Activated T-cell treated with anti-CD3 and anti-CD28 coated beads, Interleukin-2, amount 50 U/mL, for 72 hours (primary cell): ENCODE measurements around the gene LRRC18. TPM values are rescaled to one million over a fixed set of nuclear protein-coding genes. Genes with fewer than 3 reads are reported as not detected.

Experiments
- ATAC-seq, 2 donors: fragments of 150-1000 bp; cut with Tn5 transposase; replicated peaks in 1 of 2; 2 replicates each; pipeline ENCODE4 v1.10.0; 2021; ENCODE audit warnings: moderate library complexity in 2 of 2, mild to moderate bottlenecking in 1 of 2
- DNase-seq, 2 donors: peaks; one replicate each; pipeline ENCODE4 v3.0.0; 2021 to 2022; ENCODE audit warnings: mixed read lengths in 1 of 2
- H3K27ac Mint-ChIP-seq: one replicate; pipeline ENCODE4 v1.8.0; 2022; ENCODE audit warnings: mild to moderate bottlenecking, moderate library complexity, mixed read lengths
- H3K27me3 Mint-ChIP-seq: one replicate; pipeline ENCODE4 v1.8.0; 2022; ENCODE audit warnings: low read depth, mixed read lengths
- H3K36me3 Mint-ChIP-seq, 2 donors: one replicate each; pipeline ENCODE4 v1.8.0; 2022; ENCODE audit warnings: mixed read lengths in 2 of 2, mild to moderate bottlenecking in 1 of 2; ENCODE audit not compliant: insufficient read depth in 2 of 2
- H3K4me1 Mint-ChIP-seq: one replicate; pipeline ENCODE4 v1.8.0; 2022; ENCODE audit warnings: low read depth, mixed read lengths
- H3K4me3 Mint-ChIP-seq, 2 donors: one replicate each; pipeline ENCODE4 v1.8.0; 2022; ENCODE audit warnings: mild to moderate bottlenecking in 2 of 2, mixed read lengths in 2 of 2, moderate library complexity in 2 of 2
- H3K9me3 Mint-ChIP-seq, 2 donors: one replicate each; pipeline ENCODE4 v1.8.0; 2022; ENCODE audit warnings: mixed read lengths in 2 of 2
- total RNA-seq, 2 donors: library from RNA; stranded (reverse); gene quantifications; one replicate each; pipeline ENCODE4 v1.2.3, GENCODE V29; 2022

The LRRC18 gene
- total RNA-seq, 2 donors from 2014 or later = not detected

GRCh38 chr10:48878091-48878490 lies 61.5 kb downstream of the LRRC18 start:
- no peaks in the 10 kb centered on the region for H3K27me3 Mint-ChIP-seq
- ATAC-seq (no peak), DNase-seq (no peak)
- no peak overlapping the region for H3K4me3 Mint-ChIP-seq
- H3K27ac Mint-ChIP-seq = no peak overlapping the region
- H3K36me3 Mint-ChIP-seq = no peaks in the 10 kb centered on the region
- H3K4me1 Mint-ChIP-seq = no peaks in the 10 kb centered on the region
- H3K9me3 Mint-ChIP-seq = no peaks in the 10 kb centered on the region

GRCh38 chr10:48872234-48872633 lies 67.4 kb downstream of the LRRC18 start:
- Mint-ChIP-seq H3K9me3 (no peaks in the 10 kb centered on the region), H3K4me1 (no peaks in the 10 kb centered on the region), H3K27me3 (no peaks in the 10 kb centered on the region), H3K27ac (no peak overlapping the region), H3K4me3 (no peak overlapping the region), H3K36me3 (no peaks in the 10 kb centered on the region)
- ATAC-seq (no peak), DNase-seq (no peak)

Other genes with a start within 250 kb of the LRRC18 start
- under 1 TPM in 1 of 2 donors, not detected in 1; 0.25 TPM for gene VSTM4, start 175.7 kb upstream of the LRRC18 start, total RNA-seq
- under 1 TPM in 1 of 2 donors, not detected in 1; 0.16 TPM for gene FAM170B, start 194.2 kb upstream of the LRRC18 start, total RNA-seq
- 10 to 100 TPM; 22.5 to 88.0 TPM for gene TMEM273, start 248.6 kb upstream of the LRRC18 start, total RNA-seq